HG03571 (cell line): ENCODE results near the gene CDC42SE2.

Experiments
- ATAC-seq: cut with Tn5 transposase; IDR thresholded peaks from one replicate; pipeline ENCODE4 v1.9.1; 2021; ENCODE audit not compliant: unreplicated experiment

CDC42SE2 gene

GRCh38 chr5:131426011-131426410 is 162.2 kb downstream of the CDC42SE2 start:
- no peak for ATAC-seq

GRCh38 chr5:131430794-131431193 is 166.9 kb downstream of the CDC42SE2 start:
- no peak for ATAC-seq

- ATAC-seq: no peak
Observed at GRCh38 chr5:131431794-131432193, 167.9 kb downstream of the CDC42SE2 start.

GRCh38 chr5:131433109-131433508 is 169.3 kb downstream of the CDC42SE2 start:
- ATAC-seq: no peak

GRCh38 chr5:131436081-131436480 is 172.2 kb downstream of the CDC42SE2 start:
- ATAC-seq: no peak

- ATAC-seq: no peak
Observed at GRCh38 chr5:131441184-131441583, 177.3 kb downstream of the CDC42SE2 start.
